Measurements from ENCODE around the gene DDX3X.

The DDX3X gene

DNA sequence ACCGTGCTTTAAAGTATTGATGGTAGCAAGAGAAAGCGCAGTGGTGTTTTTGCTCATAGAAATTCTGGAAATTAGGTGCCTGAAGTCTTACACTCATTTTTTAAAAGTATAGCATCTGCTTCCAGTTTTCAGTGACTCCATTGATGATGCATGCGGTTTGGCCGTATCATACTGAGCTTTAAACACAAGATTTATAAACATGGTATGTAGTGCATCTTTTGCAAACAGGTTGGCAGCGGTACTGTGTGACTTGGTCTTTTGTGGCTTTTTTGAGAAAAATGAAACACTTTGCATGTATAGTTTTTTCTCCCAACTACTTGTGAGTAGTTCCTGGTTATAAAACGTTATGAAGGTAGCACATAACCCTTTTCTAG, 2.0 kb downstream of the DDX3X start:
- H3K4me3 ChIP-seq (ENCODE audit: low read depth, low read length), result peak overlapping the region; percentile 100
- peak overlapping the region; percentile 100 for H3K27ac ChIP-seq
- peaks cover 3% of the 10 kb centered on the region for H3K4me1 ChIP-seq
- H3K4me2 ChIP-seq (ENCODE audit: low read length), result peak overlapping the region; percentile 78
- H3K9me3 ChIP-seq (ENCODE audit: control insufficient read depth, low read length), result no peaks in the 10 kb centered on the region
- no peak overlapping the region for H3K9ac ChIP-seq
- H3K27me3 ChIP-seq (ENCODE audit: control insufficient read depth, insufficient read depth, low read length), result no peaks in the 10 kb centered on the region
- H2AFZ ChIP-seq, result no peak overlapping the region
- H3K36me3 ChIP-seq (ENCODE audit: control insufficient read depth, insufficient read depth, low read length), result peaks cover 3% of the 10 kb centered on the region
- TF ChIP-seq, protein P1, sequence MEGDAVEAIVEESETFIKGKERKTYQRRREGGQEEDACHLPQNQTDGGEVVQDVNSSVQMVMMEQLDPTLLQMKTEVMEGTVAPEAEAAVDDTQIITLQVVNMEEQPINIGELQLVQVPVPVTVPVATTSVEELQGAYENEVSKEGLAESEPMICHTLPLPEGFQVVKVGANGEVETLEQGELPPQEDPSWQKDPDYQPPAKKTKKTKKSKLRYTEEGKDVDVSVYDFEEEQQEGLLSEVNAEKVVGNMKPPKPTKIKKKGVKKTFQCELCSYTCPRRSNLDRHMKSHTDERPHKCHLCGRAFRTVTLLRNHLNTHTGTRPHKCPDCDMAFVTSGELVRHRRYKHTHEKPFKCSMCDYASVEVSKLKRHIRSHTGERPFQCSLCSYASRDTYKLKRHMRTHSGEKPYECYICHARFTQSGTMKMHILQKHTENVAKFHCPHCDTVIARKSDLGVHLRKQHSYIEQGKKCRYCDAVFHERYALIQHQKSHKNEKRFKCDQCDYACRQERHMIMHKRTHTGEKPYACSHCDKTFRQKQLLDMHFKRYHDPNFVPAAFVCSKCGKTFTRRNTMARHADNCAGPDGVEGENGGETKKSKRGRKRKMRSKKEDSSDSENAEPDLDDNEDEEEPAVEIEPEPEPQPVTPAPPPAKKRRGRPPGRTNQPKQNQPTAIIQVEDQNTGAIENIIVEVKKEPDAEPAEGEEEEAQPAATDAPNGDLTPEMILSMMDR (IDR thresholded peaks at IDR 0.05), result no peak
- peaks cover 24% of the 10 kb centered on the region for H3K79me2 ChIP-seq

DNA sequence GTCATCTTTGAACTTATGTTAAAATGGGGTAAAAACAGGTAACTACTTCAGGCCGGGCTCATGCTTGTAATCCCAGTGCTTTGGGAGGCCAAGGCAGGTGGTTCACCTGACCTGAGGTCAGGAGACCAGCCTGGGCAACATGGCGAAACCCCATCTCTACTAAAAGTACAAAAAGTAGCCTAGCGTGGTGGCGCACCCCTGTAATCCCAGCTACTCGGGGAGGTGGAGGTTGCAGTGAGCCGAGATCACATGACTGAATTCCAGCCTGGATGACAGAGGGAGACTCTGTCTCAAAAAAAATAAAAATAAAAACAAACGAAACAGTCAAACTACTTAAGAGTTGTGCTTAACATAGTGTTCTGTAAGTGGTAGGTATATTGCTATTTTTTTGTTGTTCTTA, 2.5 kb downstream of the DDX3X start:
- TF ChIP-seq, protein P1 (IDR thresholded peaks at IDR 0.05), result no peak
- Histone ChIP-seq H3K4me3 (ENCODE audit: low read depth, low read length) (peak overlapping the region; percentile 100), H3K4me2 (ENCODE audit: low read length) (peak overlapping the region; percentile 78), H3K79me2 (peaks cover 24% of the 10 kb centered on the region), H2AFZ (no peak overlapping the region), H3K27ac (peak overlapping the region; percentile 100), H3K36me3 (ENCODE audit: control insufficient read depth, insufficient read depth, low read length) (peaks cover 3% of the 10 kb centered on the region), H3K9ac (no peak overlapping the region), H3K4me1 (peaks cover 3% of the 10 kb centered on the region), H3K9me3 (ENCODE audit: control insufficient read depth, low read length) (no peaks in the 10 kb centered on the region), H3K27me3 (ENCODE audit: control insufficient read depth, insufficient read depth, low read length) (no peaks in the 10 kb centered on the region)

DNA sequence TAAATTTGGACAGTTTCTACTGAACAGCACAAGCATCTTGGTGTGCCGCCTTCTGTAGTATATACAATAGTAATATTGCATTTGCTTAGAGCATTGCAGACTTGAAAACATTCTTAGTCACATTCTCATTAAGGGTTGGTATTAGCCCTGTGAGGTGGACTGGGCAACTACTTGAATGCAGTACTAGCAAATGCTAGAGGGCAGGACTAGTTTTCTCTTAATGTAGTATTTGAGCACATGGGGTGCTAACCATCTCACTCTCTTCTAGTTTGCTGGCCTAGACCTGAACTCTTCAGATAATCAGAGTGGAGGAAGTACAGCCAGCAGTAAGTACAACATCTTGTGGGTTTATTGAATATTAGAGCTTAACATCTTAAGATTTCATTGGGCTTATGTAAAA, 3.2 kb downstream of the DDX3X start:
- H2AFZ ChIP-seq, result no peak overlapping the region
- peak overlapping the region; percentile 78 for H3K4me2 ChIP-seq (ENCODE audit: low read length)
- peaks cover 3% of the 10 kb centered on the region for H3K36me3 ChIP-seq (ENCODE audit: control insufficient read depth, insufficient read depth, low read length)
- H3K27me3 ChIP-seq (ENCODE audit: control insufficient read depth, insufficient read depth, low read length), result no peaks in the 10 kb centered on the region
- H3K27ac ChIP-seq, result peak overlapping the region; percentile 100
- H3K4me1 ChIP-seq, result peaks cover 3% of the 10 kb centered on the region
- H3K4me3 ChIP-seq (ENCODE audit: low read depth, low read length), result peak overlapping the region; percentile 100
- H3K79me2 ChIP-seq, result peaks cover 26% of the 10 kb centered on the region
- no peak overlapping the region for H3K9ac ChIP-seq
- no peaks in the 10 kb centered on the region for H3K9me3 ChIP-seq (ENCODE audit: control insufficient read depth, low read length)
- TF ChIP-seq, protein P1 (IDR thresholded peaks at IDR 0.05), result no peak

DNA sequence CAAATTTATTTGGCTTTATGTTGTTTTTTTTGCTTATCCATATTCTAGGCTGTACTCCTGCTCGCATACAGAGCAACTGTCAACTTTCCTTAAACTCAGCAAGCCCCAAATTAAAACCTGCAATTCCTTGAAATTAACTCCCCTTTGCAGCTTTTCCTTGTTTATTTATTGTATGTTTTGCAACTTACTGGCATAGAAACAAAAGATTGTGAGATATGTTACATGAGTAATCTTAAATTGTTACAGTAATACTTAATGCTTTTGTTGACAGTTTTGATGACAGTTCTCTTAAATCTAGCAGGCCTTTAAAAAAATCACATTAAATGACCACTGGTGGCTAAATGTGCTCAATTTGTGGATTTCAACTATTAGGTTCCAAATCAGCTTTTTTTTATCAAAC, 4.5 kb downstream of the DDX3X start:
- Histone ChIP-seq H3K4me1 (peaks cover 3% of the 10 kb centered on the region), H3K27ac (peak overlapping the region; percentile 44), H2AFZ (no peak overlapping the region), H3K36me3 (ENCODE audit: control insufficient read depth, insufficient read depth, low read length) (peaks cover 3% of the 10 kb centered on the region), H3K79me2 (peaks cover 26% of the 10 kb centered on the region), H3K9me3 (ENCODE audit: control insufficient read depth, low read length) (no peaks in the 10 kb centered on the region), H3K4me3 (ENCODE audit: low read depth, low read length) (no peak overlapping the region), H3K27me3 (ENCODE audit: control insufficient read depth, insufficient read depth, low read length) (no peaks in the 10 kb centered on the region), H3K9ac (no peak overlapping the region), H3K4me2 (ENCODE audit: low read length) (peak overlapping the region; percentile 35)
- TF ChIP-seq, protein P1 (IDR thresholded peaks at IDR 0.05), result no peak

DNA sequence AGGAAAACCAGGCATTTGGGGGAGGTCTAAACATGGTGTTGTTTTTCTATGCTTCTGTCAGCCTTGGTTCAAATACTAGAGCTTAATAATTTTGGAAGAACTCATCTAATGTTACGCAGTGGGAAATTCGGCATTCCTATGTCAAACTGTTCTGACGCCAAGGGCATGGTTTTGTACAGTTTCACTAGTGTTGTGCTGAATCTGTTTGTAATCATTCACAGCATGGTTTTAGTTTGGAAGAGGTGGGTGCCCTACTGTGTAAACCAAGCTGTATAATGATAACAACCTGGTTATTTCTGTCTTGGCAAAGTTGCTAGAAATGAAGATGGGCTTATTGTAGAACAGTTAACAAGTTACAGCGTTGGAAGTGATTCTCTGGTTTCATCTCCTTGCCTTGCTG, 5.2 kb downstream of the DDX3X start:
- TF ChIP-seq, protein P1 (IDR thresholded peaks at IDR 0.05), result no peak
- Histone ChIP-seq H3K9ac (no peak overlapping the region), H3K36me3 (ENCODE audit: control insufficient read depth, insufficient read depth, low read length) (peaks cover 3% of the 10 kb centered on the region), H3K4me1 (peaks cover 3% of the 10 kb centered on the region), H3K4me3 (ENCODE audit: low read depth, low read length) (no peak overlapping the region), H3K27me3 (ENCODE audit: control insufficient read depth, insufficient read depth, low read length) (no peaks in the 10 kb centered on the region), H3K79me2 (peaks cover 24% of the 10 kb centered on the region), H3K4me2 (ENCODE audit: low read length) (no peak overlapping the region), H3K9me3 (ENCODE audit: control insufficient read depth, low read length) (no peaks in the 10 kb centered on the region), H2AFZ (no peak overlapping the region), H3K27ac (no peak overlapping the region)

All from parathyroid adenoma (tissue), 2 donors.